Transverse colon (tissue), 4 donors: ENCODE results near the gene CHCHD3. TPM values are rescaled to one million over a fixed set of nuclear protein-coding genes. Genes with fewer than 3 reads are reported as not detected.

Experiments
- DNase-seq: peaks from one replicate; pipeline ENCODE4 v3.0.0-alpha.2; 2019
- H3K27ac ChIP-seq, 4 donors: fragments of 200-600 bp; sonication (generic); 2 replicates each; pipeline ENCODE4 v1.5.1; 2016 to 2018; ENCODE audit warnings: inconsistent platforms in 4 of 4
- H3K27me3 ChIP-seq: fragments of 200-600 bp; sonication (generic); 2 replicates; pipeline ENCODE4 v1.5.1; 2017; ENCODE audit warnings: inconsistent platforms
- H3K36me3 ChIP-seq, 4 donors: fragments of 200-600 bp; sonication (generic); 2 replicates each; pipeline ENCODE4 v1.5.1; 2017 to 2019; ENCODE audit warnings: inconsistent platforms in 4 of 4
- H3K4me1 ChIP-seq, 4 donors: fragments of 200-600 bp; sonication (generic); 2 replicates each; pipeline ENCODE4 v1.5.1; 2017 to 2020; ENCODE audit warnings: inconsistent platforms in 4 of 4
- H3K4me3 ChIP-seq, 4 donors: fragments of 200-600 bp; sonication (generic); 1 replicate in 1 of 4; 2 replicates in 3 of 4; pipeline versions ENCODE4 v1.5.1 to v1.6.1; 2017 to 2019; ENCODE audit warnings: inconsistent platforms in 4 of 4
- H3K9me3 ChIP-seq, 2 donors: fragments of 200-600 bp; sonication (generic); 2 replicates each; pipeline ENCODE4 v1.5.1; 2017 to 2019; ENCODE audit warnings: inconsistent platforms in 2 of 2
- EP300 ChIP-seq: sonication (generic); formaldehyde crosslinking; IDR thresholded peaks from one replicate; pipeline ENCODE4 v1.6.1; 2017; ENCODE audit warnings: antibody characterized with exemption, low read depth
- POLR2A ChIP-seq: fragments of 450-650 bp; IDR thresholded peaks from one replicate; pipeline ENCODE4 v1.6.1; 2016; ENCODE audit warnings: antibody characterized with exemption, mild to moderate bottlenecking, moderate library complexity
- POLR2AphosphoS5 ChIP-seq, 3 donors: sonication (generic); formaldehyde crosslinking; IDR thresholded peaks; one replicate each; pipeline ENCODE4 v1.6.1; 2016; ENCODE audit warnings: antibody characterized with exemption in 3 of 3
- WGBS, 2 donors: methylation state at CpG; one replicate each; pipeline ENCODE4 v1.1.5; 2018; ENCODE audit warnings: low coverage in 1 of 2; 5-methylcytosine and 5-hydroxymethylcytosine counted together
- in situ Hi-C, 4 donors: fragments of 200-750 bp; cut with MboI; loops; one replicate each; pipeline versions ENCODE4 v1.15.0 to v1.15.1; 2017; ENCODE audit warnings: low sequenced_read_pairs in 3 of 4, low pct_ligation_motif_present in 1 of 4, low pct_unique_long_range_greater_than_20kb in 1 of 4
- intact Hi-C: fragments of 100-400 bp; cut with DNase I; formaldehyde crosslinking; loops from one replicate; pipeline ENCODE4 v1.15.1; 2023; ENCODE audit warnings: low total_unique reads
- total RNA-seq, 4 donors: library from RNA; depleted of rRNA; stranded (reverse); fragments of >200 nt; gene quantifications; one replicate each; pipeline ENCODE4 v1.1.0, GENCODE V29; 2016
- TF ChIP-seq, protein P1 (sequence below), 5 experiments: fragments of 200-600 bp in 3 of 5; fragments of 450-650 bp in 2 of 5; sonication (generic) in 3 of 5; IDR thresholded peaks; 1 replicate in 2 of 5; 2 replicates in 3 of 5; pipeline ENCODE4 v1.5.1; 2016 to 2017; ENCODE audit warnings: antibody characterized with exemption in 5 of 5, inconsistent platforms in 3 of 5, mild to moderate bottlenecking in 2 of 5, moderate library complexity in 1 of 5

The CHCHD3 gene
- total RNA-seq, 4 donors from 2014 or later, result 49.4 to 78.1 (median 52.9) TPM

DNA sequence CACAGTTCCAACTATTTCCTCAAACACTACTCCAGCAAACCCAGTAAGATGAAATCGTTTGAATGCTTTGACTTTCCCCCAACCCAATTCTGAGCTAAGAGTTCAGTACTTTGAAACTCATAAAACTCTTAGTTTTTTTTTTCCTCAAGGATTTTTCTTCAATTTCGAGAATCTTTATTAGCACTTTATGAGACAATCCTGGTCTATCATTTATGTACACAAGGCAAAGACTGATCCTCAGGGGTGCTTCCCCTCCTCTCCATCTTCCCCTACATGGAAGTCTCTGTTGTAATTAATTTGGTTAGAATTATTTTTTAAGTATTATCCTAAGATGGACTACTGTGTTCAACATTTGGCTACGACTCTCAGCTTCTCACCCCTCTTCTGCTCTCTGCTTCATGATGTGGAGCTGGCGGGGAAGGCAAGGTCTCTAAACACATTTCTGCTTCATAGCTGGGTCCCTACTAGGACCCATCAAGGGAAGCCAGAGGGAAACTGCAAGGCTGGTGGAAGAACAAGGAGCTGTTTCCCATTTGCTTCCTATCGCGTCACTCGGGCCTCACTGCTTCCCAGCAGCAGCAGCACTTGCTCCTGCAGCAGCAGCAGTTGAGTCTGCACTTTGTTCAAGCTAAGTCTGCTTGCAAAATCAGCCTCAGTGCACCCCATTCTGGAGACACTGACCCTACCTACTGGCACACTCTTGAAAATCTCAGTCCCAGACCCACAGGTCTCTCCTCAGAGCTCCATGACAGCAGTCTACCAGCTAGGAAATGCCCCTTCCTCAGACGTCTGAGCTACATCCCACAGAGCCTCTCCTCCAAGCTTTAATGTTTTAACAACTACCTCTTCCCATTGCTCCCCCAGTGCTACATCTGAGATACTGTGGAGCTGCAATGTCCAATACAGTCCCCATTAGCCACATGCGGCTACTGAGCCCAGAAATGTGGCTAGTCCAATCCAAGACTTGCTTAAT, 90.0 kb downstream of the CHCHD3 start:
- in situ Hi-C loops, result no loop called here

GRCh38 chr7:132988117-132988516, 93.8 kb downstream of the CHCHD3 start:
- intact Hi-C loops, result no loop called here
- Histone ChIP-seq H3K27me3 (no peaks in the 10 kb centered on the region), H3K4me3 (no peak overlapping the region), H3K4me1 (peaks cover 0 to 7% (median 2%) of the 10 kb centered on the region in 4 donors), H3K9me3 (no peaks in the 10 kb centered on the region), H3K36me3 (no peaks in the 10 kb centered on the region), H3K27ac (no peak overlapping the region)
- 81% methylated on average over 1 of the region's 1 CpG; no CpG with 5 or more reads in 1 of the 2 donors for WGBS, 2 donors
- in situ Hi-C loops, result no loop called here
- no peak for DNase-seq
- TF ChIP-seq POLR2AphosphoS5 (IDR thresholded peaks at IDR 0.05), result no peak
- no peak for TF ChIP-seq POLR2A
- TF ChIP-seq, protein P1, sequence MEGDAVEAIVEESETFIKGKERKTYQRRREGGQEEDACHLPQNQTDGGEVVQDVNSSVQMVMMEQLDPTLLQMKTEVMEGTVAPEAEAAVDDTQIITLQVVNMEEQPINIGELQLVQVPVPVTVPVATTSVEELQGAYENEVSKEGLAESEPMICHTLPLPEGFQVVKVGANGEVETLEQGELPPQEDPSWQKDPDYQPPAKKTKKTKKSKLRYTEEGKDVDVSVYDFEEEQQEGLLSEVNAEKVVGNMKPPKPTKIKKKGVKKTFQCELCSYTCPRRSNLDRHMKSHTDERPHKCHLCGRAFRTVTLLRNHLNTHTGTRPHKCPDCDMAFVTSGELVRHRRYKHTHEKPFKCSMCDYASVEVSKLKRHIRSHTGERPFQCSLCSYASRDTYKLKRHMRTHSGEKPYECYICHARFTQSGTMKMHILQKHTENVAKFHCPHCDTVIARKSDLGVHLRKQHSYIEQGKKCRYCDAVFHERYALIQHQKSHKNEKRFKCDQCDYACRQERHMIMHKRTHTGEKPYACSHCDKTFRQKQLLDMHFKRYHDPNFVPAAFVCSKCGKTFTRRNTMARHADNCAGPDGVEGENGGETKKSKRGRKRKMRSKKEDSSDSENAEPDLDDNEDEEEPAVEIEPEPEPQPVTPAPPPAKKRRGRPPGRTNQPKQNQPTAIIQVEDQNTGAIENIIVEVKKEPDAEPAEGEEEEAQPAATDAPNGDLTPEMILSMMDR (IDR thresholded peaks at IDR 0.05), result no peak
- no peak for TF ChIP-seq EP300

More for the DNA sequence above, 90.0 kb downstream of the CHCHD3 start:
- H3K27me3 ChIP-seq, result no peaks in the 10 kb centered on the region
- TF ChIP-seq POLR2A (no peak), EP300 (no peak), POLR2AphosphoS5 (IDR thresholded peaks at IDR 0.05) (no peak)
- TF ChIP-seq, protein P1 (IDR thresholded peaks at IDR 0.05), result no peak
- H3K27ac ChIP-seq, result no peak overlapping the region
- no peaks in the 10 kb centered on the region for H3K9me3 ChIP-seq
- no peaks in the 10 kb centered on the region for H3K36me3 ChIP-seq
- intact Hi-C loops, result no loop called here
- peaks cover 0 to 6% (median 2%) of the 10 kb centered on the region in 4 donors for H3K4me1 ChIP-seq
- no peak for DNase-seq
- no peak overlapping the region for H3K4me3 ChIP-seq
- WGBS, 2 donors, result 81% methylated on average over 5 to 9 of the region's 9 CpGs

GRCh38 chr7:132980402-132980801, 101.5 kb downstream of the CHCHD3 start:
- in situ Hi-C loops, result no loop called here
- DNase-seq, result no peak
- WGBS, 2 donors, result 97 to 100% methylated on average over 1 of the region's 1 CpG
- TF ChIP-seq, protein P1 (IDR thresholded peaks at IDR 0.05), result no peak
- no peak for TF ChIP-seq POLR2A
- no peak for TF ChIP-seq POLR2AphosphoS5 (IDR thresholded peaks at IDR 0.05)
- TF ChIP-seq EP300, result no peak
- Histone ChIP-seq H3K36me3 (no peaks in the 10 kb centered on the region), H3K27ac (no peak overlapping the region), H3K4me1 (peaks cover 0 to 5% (median 0%) of the 10 kb centered on the region in 4 donors), H3K9me3 (no peaks in the 10 kb centered on the region), H3K4me3 (no peak overlapping the region), H3K27me3 (no peaks in the 10 kb centered on the region)
- intact Hi-C loops, result no loop called here

DNA sequence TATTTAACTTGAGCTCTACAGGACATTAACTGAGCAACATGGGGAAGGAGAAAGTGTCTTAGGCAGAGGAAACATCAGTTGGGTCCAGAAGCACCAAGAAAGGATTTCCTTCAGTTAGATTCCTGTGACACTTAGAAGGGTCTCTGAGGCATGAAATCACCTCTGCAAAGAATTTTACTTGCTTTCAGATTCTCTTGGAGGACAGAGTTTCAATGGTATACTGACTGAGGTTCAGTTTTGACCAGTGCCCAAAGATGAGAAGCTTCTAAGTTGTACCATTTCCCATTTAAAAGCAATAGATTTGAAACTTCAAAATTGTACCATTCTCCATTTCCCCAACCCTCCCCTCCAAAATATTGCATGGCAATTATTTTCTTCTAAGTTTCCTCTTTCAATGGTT, 102.4 kb downstream of the CHCHD3 start:
- no peak for DNase-seq
- intact Hi-C loops, result no loop called here
- TF ChIP-seq POLR2A (no peak), POLR2AphosphoS5 (IDR thresholded peaks at IDR 0.05) (no peak), EP300 (no peak)
- TF ChIP-seq, protein P1 (IDR thresholded peaks at IDR 0.05), result no peak
- no peak overlapping the region for H3K27ac ChIP-seq
- no peaks in the 10 kb centered on the region for H3K27me3 ChIP-seq
- H3K9me3 ChIP-seq, result no peaks in the 10 kb centered on the region
- H3K36me3 ChIP-seq, result peaks cover 0 to 4% (median 1%) of the 10 kb centered on the region in 4 donors
- in situ Hi-C loops, result no loop called here
- no peak overlapping the region for H3K4me3 ChIP-seq
- peaks cover 0 to 5% (median 0%) of the 10 kb centered on the region in 4 donors for H3K4me1 ChIP-seq
